Measurements from ENCODE around the gene RGL4.

The RGL4 gene

DNA sequence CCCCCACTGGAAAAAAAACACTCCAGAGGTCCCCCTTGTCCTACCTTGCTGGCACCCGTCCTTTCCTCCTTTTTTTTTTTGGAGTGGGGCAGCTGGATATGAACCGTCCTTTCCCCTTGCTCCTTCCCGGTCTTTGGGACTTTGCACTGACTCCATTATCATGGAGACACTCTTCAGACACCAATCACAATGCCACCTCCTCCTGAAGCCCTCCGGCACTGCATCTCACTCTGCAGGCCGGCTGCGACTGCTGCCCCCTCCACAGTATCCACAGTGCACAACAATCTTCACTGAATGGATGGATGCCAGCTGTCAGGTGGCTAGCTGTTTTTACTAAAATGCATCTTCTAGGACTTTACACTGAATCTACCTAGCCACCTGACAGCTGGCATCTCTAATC is 12.7 kb upstream of the RGL4 start:
- no peak overlapping the region for H3K4me3 ChIP-seq (ENCODE audit: low read depth, low read length)

DNA sequence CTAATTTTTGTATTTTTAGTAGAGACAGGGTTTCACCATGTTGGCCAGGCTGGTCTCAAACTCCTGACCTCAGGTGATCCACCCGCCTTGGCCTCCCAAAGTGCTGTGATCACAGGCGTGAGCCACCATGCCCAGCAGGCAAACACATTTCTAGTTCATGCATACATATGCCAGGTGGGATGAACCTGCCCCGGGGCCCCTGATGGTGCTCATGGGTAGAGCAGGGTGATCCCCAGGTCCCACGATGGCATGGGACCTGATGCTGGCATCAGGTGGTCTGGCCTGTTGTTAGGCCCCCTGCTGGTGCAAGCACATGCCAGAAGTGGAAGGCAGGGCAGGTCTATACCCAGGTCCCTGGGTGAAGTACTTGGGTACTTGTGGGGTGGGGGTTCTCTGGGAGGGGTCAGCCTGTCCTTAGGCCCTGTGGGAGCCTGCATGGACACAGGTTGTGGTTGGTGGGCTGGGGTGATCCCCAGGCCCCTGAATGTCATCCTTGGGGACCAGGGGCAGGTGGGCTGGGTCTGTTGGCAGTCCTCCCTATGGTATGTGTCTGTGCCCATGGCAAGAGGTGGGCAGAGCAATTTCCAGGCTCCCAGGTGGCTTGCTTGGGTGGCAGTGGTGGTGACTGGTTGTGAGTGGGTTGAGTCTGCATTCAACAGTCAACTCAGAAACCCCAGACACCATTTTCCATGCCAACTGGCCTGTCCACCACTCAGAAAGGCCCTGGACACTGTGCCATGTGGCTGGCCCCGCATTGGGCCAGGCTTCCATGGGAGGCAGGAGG is 9.6 kb upstream of the RGL4 start:
- H3K4me3 ChIP-seq (ENCODE audit: low read depth, low read length): no peak overlapping the region

DNA sequence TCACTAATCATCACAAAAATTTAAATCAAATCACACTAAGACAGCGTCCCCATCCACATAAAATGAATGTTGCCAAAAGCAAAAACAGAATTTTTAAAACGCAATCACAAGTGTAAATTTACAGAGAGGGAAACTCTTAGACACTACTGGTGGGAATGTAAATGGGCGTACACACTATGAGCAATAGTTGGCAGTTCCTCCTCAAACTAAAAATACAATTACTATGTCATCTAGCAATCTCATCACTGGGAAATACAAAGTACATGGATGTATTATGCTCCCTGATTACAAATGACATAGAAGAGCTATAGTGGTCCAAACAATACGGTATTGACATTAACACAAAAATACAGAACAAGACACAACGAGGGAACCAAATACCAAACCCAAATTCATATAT is 8.7 kb upstream of the RGL4 start:
- no peak overlapping the region for H3K4me3 ChIP-seq (ENCODE audit: low read depth, low read length)

DNA sequence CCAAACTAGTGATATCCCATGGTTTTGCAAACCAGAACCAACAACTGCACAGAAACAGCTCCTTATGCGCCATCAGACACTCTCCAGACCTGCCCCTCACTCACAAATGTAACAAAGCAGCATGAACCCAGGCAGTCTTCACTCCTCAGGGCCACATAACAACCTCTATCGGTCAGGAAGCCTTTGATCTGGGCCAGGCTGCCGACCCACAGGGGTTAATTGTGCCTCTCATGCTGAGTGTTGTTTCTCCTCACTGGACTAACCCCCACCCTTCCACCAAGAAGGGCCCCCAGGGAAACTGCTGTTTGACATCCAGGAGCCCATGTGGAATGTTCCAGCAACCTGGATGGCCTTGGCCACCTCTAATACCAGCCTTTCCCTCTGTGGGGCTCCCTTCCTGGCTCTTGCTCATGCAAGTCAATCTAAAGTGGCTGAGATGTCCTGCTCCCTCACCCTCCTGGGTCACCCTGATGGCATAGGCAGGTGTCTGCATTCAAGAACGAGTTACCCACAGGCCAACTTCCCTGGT is 7.9 kb upstream of the RGL4 start:
- H3K4me3 ChIP-seq (ENCODE audit: low read depth, low read length): no peak overlapping the region

DNA sequence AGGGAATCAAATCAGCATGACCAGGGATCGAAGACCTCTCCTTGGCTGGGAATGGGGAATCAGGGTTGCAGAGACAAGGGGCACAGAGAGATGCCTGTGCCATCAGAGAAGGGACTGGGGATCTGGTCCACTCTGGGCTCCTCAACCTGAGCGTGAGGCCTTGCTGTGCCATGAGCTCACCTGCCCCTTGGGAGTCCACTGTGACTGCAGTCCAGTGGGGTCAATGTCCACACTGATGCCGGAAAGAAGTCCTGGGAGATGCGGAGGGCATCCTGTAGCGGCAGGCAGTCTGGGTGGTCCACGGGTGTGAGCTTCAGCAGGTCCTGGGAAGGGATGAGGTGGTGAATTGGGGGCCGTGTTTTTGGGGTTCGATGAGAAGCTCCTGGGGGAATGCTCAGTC is 7.3 kb upstream of the RGL4 start:
- no peak overlapping the region for H3K4me3 ChIP-seq (ENCODE audit: low read depth, low read length)

DNA sequence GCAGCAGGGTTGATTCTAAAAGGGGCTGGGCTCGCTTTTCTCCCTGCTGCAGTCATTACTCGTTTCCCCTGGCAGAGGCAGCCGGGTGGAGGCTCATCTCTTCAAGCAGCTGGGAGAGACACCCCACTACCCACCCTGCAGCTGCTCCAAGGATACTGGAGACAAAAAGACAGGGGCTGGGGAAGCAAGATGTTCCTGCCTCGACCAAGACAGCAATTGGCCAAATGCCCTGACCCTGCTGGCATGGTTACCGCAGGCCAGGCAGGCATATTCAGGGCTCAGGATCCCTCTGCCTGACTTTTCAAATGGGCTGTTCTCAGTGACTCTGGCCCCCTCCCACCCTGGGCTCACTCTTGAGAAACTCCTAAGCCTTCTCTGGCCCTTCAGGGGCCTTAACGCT is 6.8 kb upstream of the RGL4 start:
- H3K4me3 ChIP-seq (ENCODE audit: low read depth, low read length): no peak overlapping the region

DNA sequence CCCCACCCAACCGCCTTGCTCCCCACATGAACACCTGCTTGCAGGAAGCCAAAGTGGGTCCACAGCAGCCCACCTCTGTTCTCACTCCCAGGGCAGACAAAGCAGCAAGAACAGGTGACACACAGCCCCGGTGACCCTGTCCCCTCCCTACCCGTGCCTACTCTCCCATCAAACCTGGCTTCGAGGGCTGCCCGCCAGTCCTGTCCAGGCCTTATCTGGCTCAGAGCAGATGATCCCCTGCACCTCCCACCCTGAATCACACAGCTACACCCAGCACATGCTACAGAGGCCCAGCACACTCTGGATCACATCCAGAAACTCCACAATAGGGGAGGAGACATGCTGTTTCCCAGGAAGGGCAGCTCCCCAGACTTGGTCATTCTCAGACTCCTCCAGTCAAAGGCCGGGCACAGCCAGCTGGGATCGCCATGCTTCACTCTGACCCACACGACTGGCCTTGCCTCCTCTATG is 6.2 kb upstream of the RGL4 start:
- no peak overlapping the region for H3K4me3 ChIP-seq (ENCODE audit: low read depth, low read length)

DNA sequence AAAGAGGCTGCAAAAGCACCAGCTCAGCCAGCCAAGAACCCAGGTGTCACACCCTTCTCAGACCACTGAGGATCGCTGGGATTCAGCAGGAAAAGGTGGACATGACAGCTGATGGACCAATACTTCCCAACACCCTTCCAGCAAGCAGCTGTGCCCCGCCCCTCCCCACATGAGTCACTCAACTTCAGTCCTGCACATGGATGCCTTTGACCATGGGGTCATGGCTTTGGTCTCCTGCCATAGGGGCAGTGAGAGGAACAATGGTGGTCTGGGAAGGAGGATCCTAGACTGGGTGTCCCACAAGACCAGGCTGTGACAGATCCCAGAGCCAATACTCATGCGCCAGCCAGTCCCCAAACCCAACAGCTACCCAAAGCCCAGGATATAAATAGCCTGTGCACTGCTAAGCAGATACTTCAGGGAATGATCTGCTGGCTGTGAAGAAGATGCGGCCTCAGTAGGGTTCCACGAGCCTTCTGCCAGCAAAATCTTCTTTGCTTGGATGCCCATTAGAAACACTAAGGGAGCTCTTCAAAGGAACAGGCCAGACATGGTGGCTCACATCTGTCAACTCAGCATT is 5.5 kb upstream of the RGL4 start:
- no peak overlapping the region for H3K4me3 ChIP-seq (ENCODE audit: low read depth, low read length)

DNA sequence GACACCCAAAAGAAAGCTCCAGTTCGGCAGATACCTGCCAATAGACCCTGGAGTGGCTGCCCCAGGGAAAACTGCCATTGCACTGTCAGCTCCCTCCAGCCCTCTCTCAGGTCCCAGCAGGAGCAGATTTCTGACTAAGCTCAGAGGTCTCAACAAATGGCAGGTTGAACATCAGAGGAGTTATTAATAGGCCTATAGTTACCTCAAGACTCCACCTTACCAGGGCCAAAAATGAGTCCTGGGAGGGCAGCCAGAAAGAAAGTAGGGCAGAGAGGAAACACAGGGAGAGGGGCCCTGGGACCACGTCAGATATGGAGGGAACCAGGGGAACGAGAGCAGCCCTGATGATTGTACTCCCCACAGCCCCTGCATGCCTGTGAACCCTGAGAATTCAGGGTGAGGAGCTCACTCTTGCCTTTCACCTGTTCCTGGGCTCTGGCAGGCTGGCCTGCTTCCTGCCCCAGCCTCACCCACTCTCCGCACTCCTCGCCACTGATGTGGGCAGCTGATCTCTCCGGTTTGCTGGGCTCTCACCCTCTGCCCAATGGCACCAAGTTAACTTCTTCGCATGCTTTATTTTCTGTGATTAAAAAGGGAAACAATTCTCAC is 4.3 kb upstream of the RGL4 start:
- no peak overlapping the region for H3K4me3 ChIP-seq (ENCODE audit: low read depth, low read length)

DNA sequence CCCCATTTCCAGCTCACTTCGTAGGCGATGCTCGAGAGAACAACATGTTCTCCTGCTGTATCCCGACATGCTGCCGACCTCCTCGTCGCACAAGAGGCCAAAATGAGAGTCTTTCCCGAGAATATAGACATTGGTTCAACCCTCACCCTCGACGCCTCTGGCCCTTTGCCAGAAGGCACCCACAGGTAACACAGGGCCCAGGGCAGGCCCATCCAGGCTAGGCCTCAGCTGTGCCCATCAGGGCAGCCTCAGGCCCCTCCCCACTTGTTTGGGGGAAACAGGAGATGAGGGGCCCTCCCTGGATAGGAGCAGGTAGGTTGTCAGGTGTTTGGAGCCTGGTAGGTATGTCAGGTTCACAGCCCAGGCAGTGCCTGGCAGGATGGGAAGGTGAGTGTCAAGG is 2.7 kb upstream of the RGL4 start:
- H3K4me3 ChIP-seq (ENCODE audit: low read depth, low read length): no peak overlapping the region

DNA sequence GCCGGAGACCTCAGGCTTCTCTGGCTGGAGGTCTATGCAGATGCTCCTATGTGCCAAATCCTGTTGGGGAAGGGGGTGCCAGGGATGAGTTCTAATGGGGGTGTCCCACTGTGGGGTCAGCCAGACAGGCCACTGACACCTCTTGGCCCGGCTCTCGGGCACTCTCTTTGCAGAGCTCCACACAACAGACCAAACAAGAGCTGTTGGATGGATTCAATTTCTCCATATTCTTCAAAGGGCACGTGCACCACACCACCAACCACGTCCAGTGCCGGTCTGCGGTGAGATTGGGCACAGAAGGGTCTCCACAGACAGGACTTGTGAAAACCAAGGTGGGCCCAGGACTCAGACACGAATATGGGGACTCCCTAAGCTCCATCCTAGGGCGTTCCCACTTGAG is 2.2 kb upstream of the RGL4 start:
- no peak overlapping the region for H3K4me3 ChIP-seq (ENCODE audit: low read depth, low read length)

DNA sequence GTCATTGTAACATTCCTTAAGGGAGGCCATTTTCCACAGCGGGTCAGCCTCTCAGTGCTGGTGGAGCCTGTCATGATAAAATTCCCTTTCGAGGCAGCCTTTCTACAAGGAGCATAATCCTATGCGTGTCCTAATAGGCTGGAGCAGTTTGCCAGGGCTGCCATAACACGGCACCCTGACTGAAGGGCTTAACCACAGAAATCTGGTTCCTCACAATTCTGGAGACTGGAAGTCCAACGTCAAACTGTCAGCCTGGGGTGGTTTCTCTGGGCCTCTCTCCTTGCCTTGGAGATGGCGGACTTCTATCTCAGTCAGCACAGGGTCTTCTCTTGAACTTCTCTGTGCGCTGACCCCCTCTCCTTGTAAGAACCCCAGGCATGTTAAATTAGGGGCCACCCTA is 1.4 kb upstream of the RGL4 start:
- H3K4me3 ChIP-seq (ENCODE audit: low read depth, low read length): no peak overlapping the region

DNA sequence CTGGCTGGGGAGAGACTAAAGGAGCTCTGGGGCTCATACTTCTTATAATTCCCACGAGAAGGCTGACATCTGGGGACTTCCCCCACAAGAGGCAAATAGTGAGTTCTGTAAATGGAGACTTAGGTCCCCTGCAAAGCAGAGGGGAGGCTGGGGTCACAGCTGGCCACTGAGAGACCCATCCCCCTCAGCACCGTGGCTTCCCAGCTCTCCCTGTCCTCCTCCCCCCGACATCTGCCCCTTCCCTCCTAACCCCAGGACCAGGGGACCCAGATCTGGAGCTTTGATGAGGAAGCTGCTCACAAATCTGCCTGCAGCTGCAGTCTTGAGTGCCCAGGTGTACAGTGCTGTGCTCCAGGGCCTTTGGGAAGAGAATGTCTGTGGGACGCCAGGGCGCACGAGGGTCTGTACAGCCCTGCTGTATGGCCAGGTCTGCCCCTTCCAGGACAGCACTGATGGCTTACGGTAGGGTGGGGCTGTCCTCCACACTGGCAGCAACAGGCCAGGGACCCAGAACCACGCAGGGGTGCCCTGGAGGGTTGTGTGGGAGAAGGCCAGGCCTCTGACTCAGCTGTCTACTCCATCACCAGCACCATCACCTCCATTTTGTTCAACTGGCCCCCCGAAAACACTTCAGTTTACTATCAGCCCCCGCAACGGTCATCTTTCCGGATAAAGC is 1.1 kb downstream of the RGL4 start:
- no peak overlapping the region for H3K4me3 ChIP-seq (ENCODE audit: low read depth, low read length)

DNA sequence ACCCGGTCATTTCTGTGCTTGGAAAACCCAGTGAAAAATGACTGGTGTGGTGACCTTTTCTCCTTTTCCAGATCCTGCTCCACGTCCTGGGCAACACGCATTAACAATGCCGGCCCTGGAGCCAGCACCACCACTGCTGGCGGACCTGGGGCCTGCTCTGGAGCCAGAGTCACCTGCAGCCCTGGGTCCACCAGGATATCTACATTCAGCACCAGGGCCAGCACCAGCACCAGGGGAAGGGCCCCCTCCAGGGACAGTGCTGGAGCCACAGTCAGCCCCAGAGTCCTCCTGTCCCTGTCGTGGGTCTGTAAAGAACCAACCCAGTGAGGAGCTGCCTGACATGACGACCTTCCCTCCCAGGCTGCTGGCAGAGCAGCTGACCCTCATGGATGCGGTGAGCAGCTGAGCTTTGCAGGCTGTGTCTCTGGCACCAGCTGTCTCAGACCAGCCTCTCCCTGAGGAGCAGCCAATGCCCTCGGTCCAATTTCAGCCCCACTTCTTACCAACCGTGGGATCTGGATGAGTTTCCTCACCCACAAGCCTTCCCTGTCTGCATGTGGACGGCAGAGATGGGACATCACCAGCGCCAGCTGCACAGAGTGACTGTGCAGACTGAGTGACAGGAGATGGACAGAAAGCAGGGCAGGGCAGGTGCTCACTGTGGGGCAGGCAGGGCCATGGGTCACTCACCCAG is 1.9 kb downstream of the RGL4 start:
- no peak overlapping the region for H3K4me3 ChIP-seq (ENCODE audit: low read depth, low read length)

DNA sequence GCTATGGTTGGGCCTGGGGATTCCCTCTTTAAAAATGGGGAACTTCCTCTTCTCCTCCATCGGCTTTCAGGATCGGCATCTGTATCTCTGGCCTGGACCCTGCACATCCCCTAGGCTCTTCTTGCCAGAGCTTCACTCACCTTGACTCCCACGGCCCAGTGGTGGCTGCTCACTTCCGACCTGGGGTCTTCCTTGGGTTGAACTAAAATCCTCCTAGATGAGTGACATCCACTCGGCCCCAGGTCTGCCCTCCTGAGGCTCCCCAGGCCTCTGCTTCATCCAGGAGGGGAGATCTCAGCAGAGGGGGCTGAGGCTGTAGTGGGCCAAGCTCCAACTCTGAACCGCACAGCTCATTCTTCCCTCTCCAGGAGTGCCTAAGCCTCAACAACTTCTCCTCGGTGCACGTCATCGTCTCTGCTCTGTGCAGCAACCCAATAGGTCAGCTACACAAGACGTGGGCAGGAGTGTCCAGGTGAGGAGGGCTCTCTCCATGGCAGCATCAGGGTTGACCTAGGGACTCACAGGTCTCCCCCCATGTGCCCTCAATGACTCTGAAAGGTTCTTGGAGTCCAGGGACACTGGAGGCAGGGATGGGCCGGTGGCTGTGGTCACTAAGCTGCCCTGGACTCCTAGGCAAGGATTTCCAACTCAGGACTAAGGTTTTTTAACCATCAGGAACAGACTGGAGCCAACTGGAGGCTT is 3.3 kb downstream of the RGL4 start:
- H3K4me3 ChIP-seq (ENCODE audit: low read depth, low read length): no peak overlapping the region

DNA sequence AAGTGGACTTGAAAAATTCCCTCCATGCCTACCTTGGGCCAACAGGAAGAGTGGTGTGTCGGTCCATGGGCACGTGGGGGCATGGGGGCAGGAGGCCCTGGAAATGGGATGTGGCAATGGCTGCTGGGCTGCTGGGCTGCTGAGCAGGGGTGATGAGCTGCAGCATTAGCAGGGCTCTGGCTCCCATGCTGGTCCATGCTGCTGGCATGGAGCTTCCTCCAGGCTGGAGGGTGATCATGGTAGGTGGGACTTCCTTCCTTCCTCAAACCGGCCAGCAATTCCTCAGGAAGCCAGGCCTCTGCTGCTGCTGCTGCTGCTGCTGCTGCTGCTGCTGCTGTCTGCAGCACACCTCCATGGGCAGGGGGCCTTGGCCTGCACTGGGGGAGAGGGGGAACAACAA is 4.3 kb downstream of the RGL4 start:
- no peak overlapping the region for H3K4me3 ChIP-seq (ENCODE audit: low read depth, low read length)

DNA sequence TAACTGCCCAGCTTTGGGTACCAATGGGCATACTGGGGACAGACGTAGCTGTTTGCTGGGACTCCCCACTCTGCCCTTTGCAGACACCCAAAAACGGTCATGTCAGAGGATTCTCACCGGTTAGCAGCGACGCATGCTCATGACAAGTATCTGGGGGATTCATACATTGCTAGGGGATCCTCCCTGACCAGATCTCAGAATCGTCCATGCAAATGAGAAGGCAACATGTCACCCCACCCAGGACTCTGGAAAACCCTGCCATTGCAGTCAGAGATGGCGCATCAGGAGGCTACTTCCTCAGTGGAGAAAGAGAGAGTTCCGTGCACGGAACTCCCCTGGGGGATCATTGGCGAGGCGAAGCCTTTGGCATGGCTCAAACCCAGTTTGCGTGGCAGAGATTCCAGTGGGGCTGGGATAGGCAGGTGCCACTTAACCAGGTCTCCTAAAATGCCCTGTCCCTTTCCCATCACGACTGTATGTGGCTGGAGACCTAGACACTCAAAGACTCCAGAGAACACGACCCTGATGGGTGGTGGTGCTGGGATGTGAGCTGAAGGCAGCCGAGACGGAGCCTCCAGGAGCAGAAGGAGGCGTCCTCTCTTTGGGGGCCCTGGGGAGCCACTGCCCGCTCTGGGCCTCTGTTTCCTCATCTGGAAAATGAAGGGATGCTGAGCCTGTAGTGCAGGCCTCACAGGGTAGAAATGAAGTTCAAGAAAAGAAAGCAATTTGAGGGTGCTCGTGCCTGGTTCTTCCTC is 4.9 kb downstream of the RGL4 start:
- H3K4me3 ChIP-seq (ENCODE audit: low read depth, low read length): no peak overlapping the region

DNA sequence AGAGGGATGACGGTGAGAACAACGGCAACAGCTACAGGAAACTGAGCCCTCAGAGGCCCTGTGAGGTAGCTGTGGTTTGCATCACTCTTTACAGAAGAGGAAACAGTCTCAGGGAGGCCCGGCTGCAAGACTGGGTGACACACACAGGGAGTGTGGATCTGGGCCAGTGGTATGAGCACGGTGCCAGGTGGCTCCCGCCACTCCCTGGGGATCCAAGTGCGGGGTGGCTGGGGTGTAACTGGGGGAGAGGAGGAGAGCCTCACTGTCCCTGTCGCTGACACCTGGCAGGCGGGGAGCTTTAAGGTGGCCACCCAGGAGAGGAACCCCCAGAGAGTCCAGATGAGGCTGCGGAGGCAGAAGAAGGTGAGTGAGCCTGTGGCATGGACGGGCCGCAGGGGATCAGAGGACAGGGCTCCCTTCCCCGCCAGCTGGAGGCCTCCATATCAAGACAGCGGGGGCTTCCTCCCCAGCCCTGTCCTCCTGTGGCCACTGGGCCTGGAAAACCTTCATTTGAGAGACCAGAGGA is 5.6 kb downstream of the RGL4 start:
- H3K4me3 ChIP-seq (ENCODE audit: low read depth, low read length): no peak overlapping the region
